Left hindlimb (tissue), 1 donor: ENCODE measurements around the gene FNDC8.
"Not testable (repeated sequence)": the region's sequence is repeated elsewhere in the genome, so short reads cannot be mapped to it uniquely, and the experiment has no call there.

Source experiments
- DNase-seq: peaks from one replicate; pipeline ENCODE4 v3.0.0-alpha.2; 2018

FNDC8 gene

DNA sequence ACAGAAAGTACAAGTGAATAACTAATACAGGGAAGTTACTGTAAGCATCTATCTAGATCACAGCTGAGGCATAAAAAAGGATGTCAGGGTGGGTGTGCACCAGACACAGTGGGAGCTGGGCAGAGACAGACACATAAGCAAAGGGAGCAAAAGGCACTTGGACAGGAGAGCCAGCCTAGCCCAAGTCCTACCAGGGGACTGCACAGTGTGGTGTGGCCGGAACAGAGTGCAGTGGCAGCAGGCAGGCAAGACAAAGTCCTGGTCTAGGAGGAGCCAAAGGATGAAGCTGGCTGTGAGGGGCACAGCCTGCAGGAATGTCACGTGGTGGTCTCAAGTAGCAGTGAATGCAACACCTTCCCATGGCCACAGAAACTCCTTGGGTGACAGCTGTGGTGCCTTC, 23.6 kb upstream of the FNDC8 start:
- no peak for DNase-seq

- no peak for DNase-seq
These were observed 21.5 kb upstream of the FNDC8 start for GRCh38 chr17:35099908-35100307.

DNA sequence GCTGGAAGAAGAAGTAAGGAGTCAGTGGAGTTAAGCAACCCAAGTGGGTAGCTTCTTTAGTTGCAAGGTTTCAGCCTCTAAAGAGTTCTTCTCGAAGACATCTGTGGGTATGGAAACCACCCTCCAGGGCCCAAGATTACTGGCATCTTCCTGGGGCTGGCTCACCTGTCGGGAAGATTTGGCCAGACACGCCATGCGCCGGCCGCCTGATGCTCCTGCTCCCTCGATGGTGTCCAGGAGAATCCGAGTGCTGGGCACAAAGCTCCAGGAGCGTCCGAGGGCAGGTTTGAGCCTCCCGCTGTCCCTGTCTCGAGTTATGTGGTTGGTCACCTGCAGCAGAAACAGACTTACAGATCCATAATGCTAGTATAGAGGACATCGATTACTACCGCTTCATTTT, 20.4 kb upstream of the FNDC8 start:
- no peak for DNase-seq

DNA sequence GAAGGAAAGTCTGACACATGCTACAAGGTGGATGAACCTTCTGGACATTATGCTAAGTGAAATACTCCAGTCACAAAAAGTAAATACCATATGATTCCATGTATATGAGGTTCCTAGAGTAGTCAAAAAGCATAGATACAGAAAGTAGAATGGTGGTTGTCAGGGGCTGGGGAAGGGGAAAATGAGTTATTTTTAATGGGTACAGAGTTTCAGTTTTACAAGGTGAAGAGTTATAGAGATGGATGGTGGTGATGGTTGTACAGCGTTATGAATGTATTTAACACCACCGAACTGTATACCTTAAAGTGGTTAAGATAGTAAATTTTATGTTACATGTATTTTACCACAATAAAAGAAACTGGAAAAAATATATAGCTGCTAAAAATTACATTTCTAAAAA, 19.7 kb upstream of the FNDC8 start:
- no peak for DNase-seq

DNA sequence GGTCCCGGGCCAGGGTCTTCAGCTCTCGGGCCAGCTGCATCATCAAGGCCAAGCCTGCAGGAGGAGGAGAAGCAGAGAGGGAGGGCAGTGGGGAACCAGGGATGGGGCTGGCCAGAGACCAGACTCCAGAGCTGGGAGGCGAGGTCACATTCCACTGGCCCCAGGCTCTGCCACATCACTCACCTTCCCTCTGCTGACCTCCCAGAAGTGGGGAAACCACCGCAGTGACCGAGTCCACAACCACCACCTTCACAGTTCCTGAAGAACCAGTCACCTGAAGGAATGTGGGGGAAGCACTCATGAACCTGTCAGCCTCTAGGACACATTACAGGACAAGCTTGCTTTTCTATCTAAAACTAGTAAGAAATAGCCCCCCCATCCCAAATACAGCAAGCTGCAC, 18.1 kb upstream of the FNDC8 start:
- no peak for DNase-seq

DNA sequence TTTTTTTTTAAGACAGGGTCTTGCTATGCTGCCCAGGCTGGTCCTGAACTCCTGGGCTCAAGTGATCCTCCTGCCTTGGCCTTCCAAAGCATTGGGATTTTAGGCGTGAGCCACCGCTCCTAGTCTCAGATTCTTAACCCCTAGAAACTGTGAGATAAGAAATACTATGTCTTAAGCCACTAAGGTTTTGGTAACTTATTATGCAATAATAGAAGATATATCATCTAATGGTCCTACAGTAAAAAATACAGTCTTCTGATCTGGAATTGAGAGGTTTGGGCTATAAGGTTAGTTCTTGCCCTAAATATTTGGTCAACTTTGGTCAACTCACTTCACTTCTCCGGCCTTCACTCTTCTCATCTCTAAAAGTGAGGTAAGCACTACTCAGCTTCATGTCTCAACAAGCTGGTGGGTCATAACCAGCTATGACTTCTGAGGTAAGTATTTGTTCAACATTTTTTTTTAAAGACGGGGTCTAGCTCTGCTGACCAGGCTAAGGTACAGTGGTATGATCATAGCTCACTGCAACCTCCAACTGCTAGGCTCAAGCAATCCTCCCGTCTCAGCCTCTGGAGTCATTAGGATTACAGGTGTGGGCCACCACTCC, 16.5 kb upstream of the FNDC8 start:
- no peak for DNase-seq

DNA sequence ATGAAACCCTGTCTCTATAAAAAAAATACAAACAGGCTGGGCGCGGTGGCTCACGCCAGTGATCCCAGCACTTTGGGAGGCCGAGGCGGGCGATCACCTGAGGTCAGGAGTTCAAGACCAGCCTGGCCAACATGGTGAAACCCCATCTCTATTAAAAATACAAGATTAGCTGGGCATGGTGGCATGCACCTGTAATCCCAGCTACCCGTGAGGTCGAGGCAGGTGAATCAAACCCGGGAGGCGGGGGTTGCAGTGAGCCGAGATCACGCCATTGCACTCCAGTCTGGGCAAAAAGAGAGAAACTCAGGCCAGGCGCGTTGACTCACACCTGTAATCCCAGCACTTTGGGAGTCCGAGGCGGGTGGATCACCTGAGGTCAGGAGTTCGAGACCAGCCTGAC, 10.6 kb upstream of the FNDC8 start:
- not testable (repeated sequence) for DNase-seq

DNA sequence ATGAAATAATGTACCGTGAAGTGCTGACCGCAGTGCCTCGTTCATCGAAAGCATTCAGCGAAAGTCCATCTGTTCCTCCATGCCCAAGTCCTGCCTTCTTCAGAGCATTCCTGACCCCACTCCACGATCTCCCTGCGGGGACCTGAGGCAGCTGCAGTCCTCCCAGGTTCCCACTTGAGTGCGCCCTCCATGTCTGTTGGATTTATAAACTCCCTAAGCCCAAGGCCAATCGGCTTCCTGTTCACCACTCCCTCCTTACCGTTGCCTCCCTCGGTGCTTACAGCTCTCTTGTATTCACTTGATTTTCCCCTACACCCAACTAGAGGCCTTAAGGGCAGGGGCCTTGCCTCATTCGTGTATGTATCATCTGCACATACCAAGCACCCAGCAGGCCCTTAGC, 4.6 kb upstream of the FNDC8 start:
- DNase-seq = no peak

- DNase-seq = no peak
These were observed 3.4 kb upstream of the FNDC8 start for GRCh38 chr17:35117984-35118383.

DNA sequence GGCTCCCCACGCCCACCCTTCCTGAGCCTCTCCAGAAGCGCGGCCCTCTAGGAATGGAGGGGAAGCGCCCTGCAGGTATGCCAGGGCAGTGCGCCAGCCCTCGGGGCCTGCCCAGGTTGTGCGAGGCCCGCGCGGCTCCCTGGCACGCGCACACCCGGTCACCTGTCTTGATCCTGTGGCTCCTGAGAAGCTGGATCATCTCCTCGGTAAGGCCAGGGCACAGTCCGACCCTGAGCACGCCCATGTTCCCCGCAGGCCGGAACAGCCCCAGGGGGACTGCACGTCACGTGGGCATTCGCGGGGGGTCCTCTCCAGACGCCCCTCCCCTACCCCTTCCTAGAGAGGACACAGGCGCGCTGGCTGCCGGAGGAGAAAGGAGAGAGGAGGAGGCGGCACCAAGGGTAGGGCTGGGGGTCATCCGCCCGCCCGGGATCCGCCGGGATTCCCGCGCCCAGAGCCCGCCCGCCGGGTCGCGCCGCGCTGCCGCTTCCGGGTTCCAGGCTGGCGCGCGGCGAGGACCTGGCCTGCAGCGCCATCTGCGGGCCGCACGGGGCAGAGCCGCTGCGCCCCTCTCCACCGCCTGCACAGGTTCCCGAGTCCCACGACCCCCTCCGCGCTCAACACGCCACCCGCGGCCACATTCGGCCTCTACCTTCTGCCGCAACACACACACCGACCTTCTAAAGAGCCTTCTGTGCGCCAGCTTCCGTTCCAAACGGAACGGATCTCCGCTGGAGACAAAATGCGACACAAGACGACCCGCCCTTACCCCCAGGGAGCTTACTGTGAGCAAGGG, 1.8 kb upstream of the FNDC8 start, which contains the start of gene RAD51D:
TSS of gene RAD51D (minus strand) at position 491 of the 796 bp plus-strand sequence. CDS start at position 244, 247 bp downstream.
- peak; percentile 82 for DNase-seq

DNA sequence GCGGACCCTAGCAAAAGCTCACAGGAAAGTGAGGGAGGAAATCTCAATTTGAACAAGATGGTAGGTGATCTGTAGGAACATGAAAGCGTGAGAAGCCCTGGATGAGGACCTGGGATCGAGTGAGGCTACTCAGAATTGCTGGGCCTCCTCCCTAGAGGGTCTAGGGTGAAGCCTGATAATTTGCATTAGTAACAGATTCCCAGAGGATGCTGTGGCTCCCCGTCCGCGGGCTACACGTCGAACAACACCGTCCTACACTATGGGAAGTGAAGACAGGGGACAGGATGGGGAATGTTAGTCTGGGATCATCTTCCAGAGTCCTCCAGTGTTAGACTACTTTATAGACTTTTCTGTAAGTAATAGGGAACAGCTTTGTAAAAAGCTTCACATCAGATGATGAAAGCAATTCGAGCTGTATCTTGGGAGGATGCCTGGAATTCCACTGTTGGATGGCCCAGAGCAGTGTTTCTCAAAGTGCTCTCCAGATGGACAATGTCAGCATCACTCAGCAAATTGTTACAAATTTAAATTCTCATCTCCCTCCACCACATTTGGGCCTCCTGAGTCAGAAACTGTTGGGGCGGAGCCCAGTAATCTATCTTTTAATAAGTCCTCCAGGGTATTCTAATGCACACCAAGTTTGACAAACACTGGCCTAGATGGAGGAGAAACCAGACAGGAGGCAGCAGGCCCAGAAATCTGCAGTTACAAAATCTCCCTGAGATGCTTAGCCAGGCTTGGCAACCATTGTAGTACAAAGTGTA, 6.5 kb downstream of the FNDC8 start:
- no peak for DNase-seq

DNA sequence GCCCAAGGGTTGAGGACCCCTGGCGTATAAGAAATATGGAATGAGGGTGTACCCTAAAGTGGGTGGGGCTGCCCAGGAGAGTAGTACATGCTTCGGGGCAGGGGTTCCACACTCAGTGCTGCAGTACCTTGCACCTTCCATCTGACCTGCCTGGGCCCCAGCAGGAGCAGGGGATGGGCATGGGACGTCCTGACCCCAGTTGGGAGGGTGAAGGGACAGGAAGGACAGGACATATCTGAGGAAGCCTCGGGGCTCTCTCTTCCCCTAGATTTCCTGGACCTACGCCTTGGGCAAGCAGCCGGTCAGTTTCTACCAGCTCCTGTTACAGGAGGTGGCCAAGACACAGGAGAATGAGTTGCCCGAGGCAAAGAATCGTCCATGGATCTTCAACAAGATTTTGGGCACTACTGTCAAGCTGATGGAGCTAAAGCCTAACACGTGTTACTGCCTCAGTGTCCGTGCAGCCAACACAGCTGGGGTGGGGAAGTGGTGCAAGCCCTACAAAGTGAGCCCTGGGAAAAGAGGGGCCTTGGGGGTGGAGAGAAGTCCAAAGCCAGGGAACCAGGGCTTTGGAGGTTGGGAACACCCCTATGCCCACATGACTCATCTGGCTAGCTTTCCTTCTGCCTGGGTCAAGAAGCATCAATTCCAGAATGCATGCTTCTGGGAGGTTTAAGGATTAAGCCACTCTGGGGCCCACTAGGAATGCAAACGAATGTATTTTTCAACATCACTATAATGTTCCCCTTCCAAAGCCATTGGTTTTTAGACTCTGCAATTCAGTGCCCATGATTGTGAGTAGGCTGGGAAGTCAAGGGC, 7.9 kb downstream of the FNDC8 start:
- DNase-seq = no peak

- DNase-seq = no peak
These were observed 8.5 kb downstream of the FNDC8 start for GRCh38 chr17:35129973-35130351.

- DNase-seq = no peak
These were observed 9.0 kb downstream of the FNDC8 start for GRCh38 chr17:35130392-35130791.

DNA sequence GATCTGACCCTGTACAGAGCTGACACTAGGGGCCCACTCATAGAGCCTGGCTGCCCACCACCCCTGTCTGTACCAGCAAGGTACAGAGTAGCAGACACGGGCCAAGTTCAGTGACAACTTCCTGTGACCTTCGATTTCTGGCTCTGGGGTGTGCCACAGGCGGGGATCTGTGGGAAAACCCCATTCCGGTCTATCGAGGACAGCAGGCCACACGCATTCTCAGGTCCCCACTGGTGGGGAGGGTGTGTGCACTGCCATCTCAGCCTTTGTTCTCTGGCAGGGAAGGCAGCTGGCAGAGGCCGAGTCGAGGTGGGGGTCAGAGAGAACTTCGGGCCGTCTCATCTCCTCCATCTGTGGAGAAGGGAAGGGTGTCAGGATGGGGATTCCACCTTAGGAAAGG, 10.7 kb downstream of the FNDC8 start:
- no peak for DNase-seq

- DNase-seq = no peak
These were observed 11.6 kb downstream of the FNDC8 start for GRCh38 chr17:35132816-35133550.

DNA sequence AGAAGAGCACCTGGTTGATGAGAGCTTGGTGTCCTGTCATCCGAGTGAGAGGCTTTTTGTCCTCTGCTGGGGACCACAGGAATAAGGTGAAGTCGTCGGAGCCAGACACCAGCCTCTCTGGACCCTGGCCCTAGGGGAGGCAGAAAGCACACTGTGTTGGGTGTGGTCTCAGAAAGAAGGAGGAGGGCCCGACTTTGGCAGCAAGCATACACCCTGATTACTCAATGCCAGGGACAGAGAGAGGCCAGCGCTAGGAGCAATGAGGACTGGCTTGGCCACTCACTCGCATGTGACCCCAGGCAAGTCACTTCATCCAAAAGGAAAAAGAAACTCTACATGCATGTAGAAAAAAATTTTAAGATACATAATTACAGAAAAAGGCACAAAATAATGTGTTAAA, 13.9 kb downstream of the FNDC8 start:
- no peak for DNase-seq

GRCh38 chr17:35138218-35138617, 16.8 kb downstream of the FNDC8 start:
- DNase-seq = no peak

DNA sequence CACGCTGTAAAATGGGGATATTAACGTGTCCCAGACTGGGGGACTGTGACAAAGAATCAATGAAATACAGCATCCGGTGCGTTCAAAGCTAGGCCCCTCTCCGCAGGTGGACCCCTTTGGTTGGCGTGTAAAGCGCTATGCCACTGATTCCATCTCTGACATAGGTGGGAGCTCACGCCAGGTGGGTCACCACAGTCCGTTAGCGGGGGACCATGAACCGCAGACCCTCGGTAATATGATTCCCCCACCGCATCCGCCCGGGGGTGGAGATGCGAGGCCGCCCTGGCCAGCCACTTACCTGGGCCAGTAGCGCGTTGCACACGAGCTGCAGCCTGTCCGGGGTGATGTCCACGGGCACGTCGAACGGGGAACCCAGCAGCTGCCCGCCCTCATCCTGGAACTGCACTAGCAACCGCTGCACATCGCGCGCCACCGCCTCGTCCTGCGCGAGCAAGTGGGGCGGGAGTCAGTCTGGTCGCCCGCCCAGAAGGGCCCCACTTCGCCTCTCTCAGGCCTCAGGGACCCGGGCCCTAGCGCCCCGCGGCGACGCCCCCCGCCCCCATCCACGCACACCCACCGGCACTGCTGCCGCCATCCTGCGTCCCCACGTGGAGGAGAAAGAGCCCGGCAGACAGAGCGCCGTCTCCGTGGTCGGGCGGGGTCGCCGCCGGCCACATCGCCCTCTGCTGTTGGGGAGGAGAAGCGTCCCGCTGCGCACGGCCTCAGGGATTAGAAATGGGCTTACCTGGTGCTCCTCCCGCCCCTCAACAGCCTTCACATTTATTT, 20.5 kb downstream of the FNDC8 start, which contains the start of gene NLE1:
TSS of gene NLE1 (minus strand) at position 623 of the 786 bp plus-strand sequence. CDS start at position 595, 28 bp downstream.
- peak; percentile 88 for DNase-seq

- DNase-seq = no peak
These were observed 21.0 kb downstream of the FNDC8 start for GRCh38 chr17:35142467-35142796.

DNA sequence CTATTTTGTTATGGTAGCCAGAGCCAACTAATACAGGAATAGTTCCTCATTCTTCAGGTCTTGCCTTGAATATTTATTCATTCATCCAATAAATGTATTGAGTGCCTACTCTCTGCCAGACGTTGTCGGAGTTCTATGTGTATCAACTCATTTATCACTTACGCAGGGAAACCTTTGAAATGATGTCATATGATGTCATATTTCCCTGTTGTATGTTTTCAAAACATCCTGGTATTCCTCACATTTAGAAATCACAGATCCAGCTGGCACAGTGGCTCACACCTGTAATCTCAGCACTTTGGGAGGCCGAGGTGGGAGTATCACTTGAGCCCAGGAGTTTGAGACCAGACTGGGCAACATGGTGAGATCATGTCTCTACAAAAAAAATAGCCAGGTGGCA, 23.4 kb downstream of the FNDC8 start:
- no peak for DNase-seq
